ENCODE data around the gene BNIP2.

BNIP2 gene

DNA sequence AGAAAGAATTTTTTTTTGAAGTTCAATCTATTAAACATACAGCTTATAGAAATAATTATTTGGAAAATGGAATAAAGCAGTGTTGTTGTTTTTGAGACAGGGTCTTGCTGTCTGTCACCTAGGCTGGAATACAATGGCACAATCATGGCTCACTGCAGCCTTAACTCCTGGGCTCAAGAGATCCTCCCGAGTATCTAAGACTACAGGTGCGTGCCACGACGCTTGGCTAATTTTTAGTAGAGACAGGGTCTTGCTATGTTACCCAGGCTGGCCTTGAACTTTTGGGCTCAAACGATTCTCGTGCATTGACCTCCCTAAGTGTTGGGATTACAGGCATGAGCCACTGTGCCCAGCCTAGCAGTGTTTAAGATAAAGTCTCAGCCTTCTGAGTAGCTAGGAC, 8.8 kb downstream of the BNIP2 start:
- H2AFZ ChIP-seq (ENCODE audit: low read depth, low read length), result no peak overlapping the region
- no peaks in the 10 kb centered on the region for H3K4me1 ChIP-seq (ENCODE audit: insufficient read depth, low read length)
- H3K27me3 ChIP-seq (ENCODE audit: insufficient read depth, low read length), result no peaks in the 10 kb centered on the region
- H3K4me3 ChIP-seq (ENCODE audit: low read length), result no peak overlapping the region
- no peaks in the 10 kb centered on the region for H3K9me3 ChIP-seq (ENCODE audit: low read length)
- peaks cover 66% of the 10 kb centered on the region for H3K36me3 ChIP-seq (ENCODE audit: insufficient read depth, low read length)

DNA sequence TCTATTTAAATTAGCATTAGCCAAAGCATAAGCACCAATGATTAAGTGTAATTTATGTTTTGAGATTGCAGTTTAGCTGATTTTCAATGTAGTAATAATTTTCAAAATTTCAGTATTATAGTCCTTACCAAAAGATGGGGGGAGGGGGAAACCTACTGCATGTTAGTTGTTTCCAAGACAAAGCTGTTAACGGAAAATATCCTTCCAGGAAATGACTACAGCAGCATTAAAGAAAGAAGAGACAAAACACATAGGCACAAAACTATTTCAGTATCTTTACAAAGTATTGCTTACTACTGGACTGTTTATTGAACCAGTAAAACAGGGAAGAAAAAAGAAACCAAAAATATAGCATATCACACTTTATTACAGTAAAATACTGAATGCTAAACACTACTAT, 10.5 kb downstream of the BNIP2 start:
- Histone ChIP-seq H3K4me3 (ENCODE audit: low read length) (no peak overlapping the region), H3K9me3 (ENCODE audit: low read length) (no peaks in the 10 kb centered on the region), H2AFZ (ENCODE audit: low read depth, low read length) (no peak overlapping the region), H3K4me1 (ENCODE audit: insufficient read depth, low read length) (no peaks in the 10 kb centered on the region), H3K27me3 (ENCODE audit: insufficient read depth, low read length) (no peaks in the 10 kb centered on the region), H3K36me3 (ENCODE audit: insufficient read depth, low read length) (peaks cover 80% of the 10 kb centered on the region)

DNA sequence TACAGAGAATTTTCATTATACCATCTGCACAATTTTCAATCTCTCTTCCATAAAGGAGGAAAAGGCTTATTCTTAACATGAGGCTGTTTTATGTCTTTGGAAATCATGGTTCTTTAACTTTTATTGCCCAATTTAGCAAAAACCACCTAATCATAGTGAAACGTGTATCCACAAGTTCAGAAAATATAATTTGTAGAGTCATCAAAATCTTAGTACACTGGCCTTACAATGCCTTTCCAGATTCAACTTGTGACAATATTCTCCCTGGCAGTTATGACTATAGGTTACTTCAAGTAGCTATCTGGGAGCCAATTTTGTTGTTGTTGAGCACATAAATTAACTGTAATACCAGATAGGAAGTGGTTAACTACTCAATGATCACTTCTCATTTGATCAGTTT, 10.9 kb downstream of the BNIP2 start:
- H3K36me3 ChIP-seq (ENCODE audit: insufficient read depth, low read length), result peaks cover 84% of the 10 kb centered on the region
- no peak overlapping the region for H2AFZ ChIP-seq (ENCODE audit: low read depth, low read length)
- no peaks in the 10 kb centered on the region for H3K4me1 ChIP-seq (ENCODE audit: insufficient read depth, low read length)
- no peak overlapping the region for H3K4me3 ChIP-seq (ENCODE audit: low read length)
- H3K9me3 ChIP-seq (ENCODE audit: low read length), result no peaks in the 10 kb centered on the region
- no peaks in the 10 kb centered on the region for H3K27me3 ChIP-seq (ENCODE audit: insufficient read depth, low read length)

DNA sequence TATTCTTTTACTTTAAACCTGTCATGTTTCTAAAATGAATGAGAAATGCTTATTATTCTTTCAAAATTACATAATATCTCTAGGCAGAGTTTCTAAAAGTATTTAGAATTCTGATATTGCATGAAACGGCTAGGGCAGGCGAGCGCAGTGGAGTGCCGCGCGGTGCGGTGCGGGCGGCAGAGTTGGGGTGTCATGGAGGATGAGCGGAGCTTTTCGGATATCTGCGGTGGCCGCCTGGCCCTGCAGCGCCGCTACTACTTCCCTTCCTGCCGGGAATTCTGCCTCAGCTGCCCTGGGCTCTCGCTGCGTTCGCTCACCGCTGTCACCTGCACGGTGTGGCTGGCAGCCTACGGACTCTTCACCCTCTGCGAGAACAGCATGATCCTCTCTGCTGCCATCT, 12.6 kb downstream of the BNIP2 start:
- no peaks in the 10 kb centered on the region for H3K4me1 ChIP-seq (ENCODE audit: insufficient read depth, low read length)
- peaks cover 89% of the 10 kb centered on the region for H3K36me3 ChIP-seq (ENCODE audit: insufficient read depth, low read length)
- H3K9me3 ChIP-seq (ENCODE audit: low read length), result no peaks in the 10 kb centered on the region
- H2AFZ ChIP-seq (ENCODE audit: low read depth, low read length), result no peak overlapping the region
- H3K4me3 ChIP-seq (ENCODE audit: low read length), result no peak overlapping the region
- H3K27me3 ChIP-seq (ENCODE audit: insufficient read depth, low read length), result no peaks in the 10 kb centered on the region

DNA sequence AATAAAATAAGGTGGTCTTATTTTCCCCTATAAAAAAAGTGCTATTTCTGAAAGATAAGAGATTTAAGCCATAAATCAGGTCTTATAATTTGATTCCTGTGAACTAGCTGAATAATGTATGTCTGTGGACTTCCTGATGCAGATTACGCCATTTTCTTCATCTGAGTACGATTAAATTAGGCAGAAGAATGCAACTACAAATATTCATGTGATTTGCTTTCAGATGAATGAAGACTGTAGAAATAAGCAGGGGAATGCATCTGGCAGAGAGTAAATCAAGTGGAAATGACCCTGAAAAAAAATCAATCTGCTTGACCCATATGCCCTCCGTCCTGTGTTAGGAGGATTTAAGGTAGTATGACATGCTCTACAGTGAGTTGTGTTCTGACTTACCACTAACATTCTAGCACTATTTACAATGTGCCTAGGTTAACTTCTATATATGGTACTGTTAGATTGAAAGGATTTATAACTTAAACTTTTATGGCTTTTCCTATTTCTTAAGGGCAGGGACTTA, 14.7 kb downstream of the BNIP2 start:
- Histone ChIP-seq H3K4me1 (ENCODE audit: insufficient read depth, low read length) (no peaks in the 10 kb centered on the region), H3K9me3 (ENCODE audit: low read length) (no peaks in the 10 kb centered on the region), H3K27me3 (ENCODE audit: insufficient read depth, low read length) (no peaks in the 10 kb centered on the region), H2AFZ (ENCODE audit: low read depth, low read length) (no peak overlapping the region), H3K36me3 (ENCODE audit: insufficient read depth, low read length) (peaks cover 86% of the 10 kb centered on the region), H3K4me3 (ENCODE audit: low read length) (no peak overlapping the region)

DNA sequence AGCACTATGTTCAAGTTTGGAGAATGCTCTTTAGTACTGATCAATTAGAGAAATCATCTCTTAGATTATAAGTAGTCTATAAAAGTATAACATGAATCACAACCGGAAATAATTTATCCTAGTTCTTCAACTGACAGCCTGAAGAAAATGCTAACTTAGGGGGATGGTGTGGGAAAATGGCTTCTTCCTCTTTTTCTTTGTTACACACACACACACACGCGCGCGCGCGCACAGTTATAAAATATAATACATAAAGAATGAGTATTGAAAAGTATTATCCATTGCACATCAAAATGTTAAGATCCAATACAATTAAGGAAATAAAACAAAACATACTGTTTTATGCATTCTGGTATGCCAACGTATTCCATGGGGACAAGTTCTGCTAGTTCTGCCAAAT, 20.6 kb downstream of the BNIP2 start:
- peaks cover 73% of the 10 kb centered on the region for H3K36me3 ChIP-seq (ENCODE audit: insufficient read depth, low read length)
- H2AFZ ChIP-seq (ENCODE audit: low read depth, low read length), result no peak overlapping the region
- H3K4me3 ChIP-seq (ENCODE audit: low read length), result no peak overlapping the region
- no peaks in the 10 kb centered on the region for H3K4me1 ChIP-seq (ENCODE audit: insufficient read depth, low read length)
- no peaks in the 10 kb centered on the region for H3K27me3 ChIP-seq (ENCODE audit: insufficient read depth, low read length)
- no peaks in the 10 kb centered on the region for H3K9me3 ChIP-seq (ENCODE audit: low read length)

DNA sequence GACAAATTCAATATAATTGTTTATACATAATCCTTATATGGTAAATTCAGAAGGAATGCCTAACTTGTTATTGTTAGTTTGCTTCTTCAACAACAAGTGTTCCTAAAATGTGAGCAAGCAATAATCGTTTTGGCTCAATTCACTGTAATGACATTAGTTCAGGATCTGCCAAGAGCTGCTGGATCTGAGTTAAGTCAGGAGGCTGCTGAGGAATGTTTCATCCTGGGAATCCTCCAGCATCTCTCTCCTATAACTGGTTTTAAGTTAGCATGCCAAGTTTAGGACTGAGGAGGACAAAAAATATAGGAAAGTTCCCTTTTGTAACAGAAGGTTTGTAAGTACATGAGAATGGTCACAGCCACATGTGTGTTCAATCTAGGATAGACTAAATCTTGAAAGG, 26.9 kb downstream of the BNIP2 start:
- Histone ChIP-seq H3K36me3 (ENCODE audit: insufficient read depth, low read length) (peaks cover 51% of the 10 kb centered on the region), H3K4me3 (ENCODE audit: low read length) (no peak overlapping the region), H3K27me3 (ENCODE audit: insufficient read depth, low read length) (no peaks in the 10 kb centered on the region), H3K4me1 (ENCODE audit: insufficient read depth, low read length) (no peaks in the 10 kb centered on the region), H2AFZ (ENCODE audit: low read depth, low read length) (no peak overlapping the region), H3K9me3 (ENCODE audit: low read length) (no peaks in the 10 kb centered on the region)

DNA sequence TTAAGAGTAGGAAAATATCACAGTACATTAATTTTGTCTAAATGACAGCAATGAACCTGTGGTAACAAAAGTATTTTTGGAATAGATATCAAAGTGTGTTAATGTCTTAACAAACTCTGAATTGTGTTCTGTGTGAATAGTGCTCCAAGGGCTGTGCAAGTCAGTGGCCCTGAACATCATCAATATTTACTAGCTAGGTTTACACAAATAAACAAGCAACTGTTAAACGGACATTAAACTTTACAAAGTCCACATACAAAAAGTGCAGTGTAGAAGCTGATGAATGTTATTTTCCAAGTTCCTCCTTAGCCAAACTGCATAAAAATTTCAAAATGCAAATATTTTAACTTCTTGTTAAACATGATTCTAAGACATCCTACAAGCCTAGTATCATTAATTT, 29.8 kb downstream of the BNIP2 start:
- Histone ChIP-seq H3K36me3 (ENCODE audit: insufficient read depth, low read length) (peaks cover 41% of the 10 kb centered on the region), H3K27me3 (ENCODE audit: insufficient read depth, low read length) (no peaks in the 10 kb centered on the region), H3K9me3 (ENCODE audit: low read length) (no peaks in the 10 kb centered on the region), H2AFZ (ENCODE audit: low read depth, low read length) (no peak overlapping the region), H3K4me1 (ENCODE audit: insufficient read depth, low read length) (peaks cover 12% of the 10 kb centered on the region), H3K4me3 (ENCODE audit: low read length) (no peak overlapping the region)

DNA sequence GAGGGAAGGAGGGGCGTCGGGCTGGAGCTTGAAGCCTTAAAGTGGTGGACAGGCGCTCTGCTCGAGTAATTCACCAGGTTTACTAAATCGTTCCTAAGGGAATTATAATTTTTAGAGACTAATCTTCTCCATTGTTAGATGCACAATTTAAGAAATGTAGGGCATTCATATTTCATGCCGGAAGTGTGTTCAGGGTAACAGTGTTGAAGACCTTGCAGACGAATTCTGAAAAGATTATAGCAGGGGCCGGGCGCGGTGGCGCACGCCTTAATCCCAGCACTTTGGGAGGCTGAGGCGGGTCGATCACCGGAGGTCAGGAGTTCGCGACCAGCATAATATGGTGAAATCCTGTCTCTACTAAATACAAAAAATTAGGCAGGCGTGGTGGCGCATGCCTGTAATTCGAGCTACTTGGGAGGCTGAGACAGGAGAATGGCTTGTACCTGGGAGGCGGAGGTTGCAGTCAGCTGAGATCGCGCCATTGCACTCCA, 31.4 kb downstream of the BNIP2 start:
- H3K4me1 ChIP-seq (ENCODE audit: insufficient read depth, low read length), result peaks cover 12% of the 10 kb centered on the region

DNA sequence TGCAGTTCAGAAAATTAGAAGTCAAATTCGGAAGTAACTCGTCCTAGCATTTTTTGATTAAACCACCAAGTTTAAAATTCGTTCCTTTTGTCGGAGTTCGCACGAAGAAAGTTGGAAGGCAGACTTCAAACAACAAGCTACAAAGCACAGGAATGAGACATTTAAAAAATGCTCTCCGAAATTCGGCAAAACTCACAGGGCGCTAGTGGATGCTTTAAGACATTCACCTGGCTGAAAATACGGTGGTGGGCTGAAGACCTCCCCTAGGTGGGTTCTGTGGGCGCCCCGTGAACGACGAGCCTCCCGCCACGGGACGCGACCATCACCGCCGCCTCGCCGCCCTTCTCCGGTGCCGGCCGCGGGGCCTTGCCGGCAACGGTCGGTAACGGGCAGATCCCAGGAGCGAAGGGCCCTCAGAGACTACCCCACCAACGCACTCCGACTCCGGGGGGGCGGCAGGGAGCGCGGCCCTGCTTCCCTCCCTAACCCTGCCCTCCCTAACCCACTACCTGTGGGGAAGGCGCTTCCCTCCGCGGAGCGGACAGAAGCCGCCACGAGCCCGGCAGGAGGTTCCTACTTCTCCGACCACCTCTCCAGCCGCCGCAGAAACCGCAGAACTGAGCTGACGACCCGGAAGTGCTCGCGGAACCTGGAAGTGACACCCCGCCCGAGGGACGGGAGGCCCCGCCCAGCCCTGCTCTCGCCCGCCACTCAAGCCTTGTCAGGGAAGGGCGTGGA, 32.1 kb downstream of the BNIP2 start, which contains the start of gene GTF2A2:
Gene GTF2A2, minus strand, starts transcription at position 619 of the 738 bp plus-strand sequence. CDS start 5,238 bp downstream, outside the sequence.
- Histone ChIP-seq H3K4me1 (ENCODE audit: insufficient read depth, low read length) (peaks cover 12% of the 10 kb centered on the region), H3K27me3 (ENCODE audit: insufficient read depth, low read length) (no peaks in the 10 kb centered on the region), H3K9me3 (ENCODE audit: low read length) (peaks cover 5% of the 10 kb centered on the region), H3K4me3 (ENCODE audit: low read length) (peak within 1 kb of the TSS; percentile 98), H3K36me3 (ENCODE audit: insufficient read depth, low read length) (peaks cover 45% of the 10 kb centered on the region), H2AFZ (ENCODE audit: low read depth, low read length) (peak within 1 kb of the TSS; percentile 70)

More for the DNA sequence above, 31.4 kb downstream of the BNIP2 start:
- H3K36me3 ChIP-seq (ENCODE audit: insufficient read depth, low read length), result peaks cover 44% of the 10 kb centered on the region
- H3K4me3 ChIP-seq (ENCODE audit: low read length), result peak overlapping the region; percentile 98
- peak overlapping the region; percentile 70 for H2AFZ ChIP-seq (ENCODE audit: low read depth, low read length)
- peaks cover 2% of the 10 kb centered on the region for H3K9me3 ChIP-seq (ENCODE audit: low read length)
- H3K27me3 ChIP-seq (ENCODE audit: insufficient read depth, low read length), result no peaks in the 10 kb centered on the region

DNA sequence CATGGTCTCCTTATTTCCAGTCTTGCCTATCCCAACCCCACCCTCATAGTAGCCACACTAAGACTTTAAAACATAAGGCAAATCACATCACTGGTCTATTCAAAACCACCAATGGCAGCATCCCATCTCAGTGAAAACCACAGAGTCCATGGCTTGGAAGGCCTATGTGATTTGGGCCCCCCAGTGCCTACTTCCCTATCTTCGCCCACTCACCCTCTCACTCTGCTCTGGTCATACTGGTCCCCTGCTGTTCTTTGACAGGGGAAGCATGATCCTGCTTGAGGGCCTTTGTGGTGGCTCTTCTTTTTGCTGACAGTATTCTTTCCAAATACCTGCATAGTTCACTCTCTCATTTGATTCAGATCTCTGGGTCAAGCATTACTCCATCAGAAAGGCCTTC, 35.1 kb downstream of the BNIP2 start:
- Histone ChIP-seq H3K9me3 (ENCODE audit: low read length) (peaks cover 10% of the 10 kb centered on the region), H3K27me3 (ENCODE audit: insufficient read depth, low read length) (no peaks in the 10 kb centered on the region), H3K4me1 (ENCODE audit: insufficient read depth, low read length) (peaks cover 12% of the 10 kb centered on the region), H2AFZ (ENCODE audit: low read depth, low read length) (no peak overlapping the region), H3K36me3 (ENCODE audit: insufficient read depth, low read length) (peaks cover 55% of the 10 kb centered on the region), H3K4me3 (ENCODE audit: low read length) (no peak overlapping the region)

DNA sequence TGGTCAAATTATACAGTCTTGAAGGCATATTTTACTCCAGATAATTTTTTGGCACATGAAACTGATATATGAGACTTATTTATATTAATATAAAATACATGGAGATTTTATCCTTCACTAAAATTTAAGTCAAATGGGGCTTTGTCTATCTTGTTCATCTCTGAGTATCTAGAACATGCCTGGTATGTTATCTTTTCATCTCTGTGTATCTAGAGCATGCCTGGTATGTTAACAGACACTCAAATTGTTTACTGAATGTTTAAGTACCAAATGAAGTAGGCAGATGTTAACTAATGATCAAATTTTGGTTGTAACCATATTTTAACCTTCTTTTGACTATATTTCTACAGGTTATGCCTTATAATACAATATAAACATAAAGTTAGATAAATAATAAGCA, 39.5 kb downstream of the BNIP2 start:
- Histone ChIP-seq H3K36me3 (ENCODE audit: insufficient read depth, low read length) (peaks cover 80% of the 10 kb centered on the region), H3K4me3 (ENCODE audit: low read length) (no peak overlapping the region)

DNA sequence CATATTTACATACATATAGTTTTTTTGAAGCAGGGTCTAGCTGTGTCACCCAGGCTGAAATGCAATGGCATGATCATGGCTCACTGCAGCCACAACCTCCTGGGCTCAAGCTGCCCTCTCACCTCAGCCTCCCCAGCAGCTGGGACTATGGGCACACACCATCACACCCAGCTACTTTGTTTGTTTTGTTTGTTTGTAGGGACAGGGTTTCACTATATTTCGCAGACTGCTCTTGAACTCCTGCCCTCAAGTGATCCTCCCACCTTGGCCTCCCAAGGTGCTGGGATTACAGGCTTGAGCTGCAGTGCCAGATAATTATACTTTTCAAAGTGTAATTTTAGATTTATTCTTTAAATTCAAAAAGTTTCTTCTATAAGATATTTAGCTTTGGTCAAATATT, 42.0 kb downstream of the BNIP2 start:
- no peak overlapping the region for H2AFZ ChIP-seq (ENCODE audit: low read depth, low read length)
- H3K4me1 ChIP-seq (ENCODE audit: insufficient read depth, low read length), result no peaks in the 10 kb centered on the region
- no peak overlapping the region for H3K4me3 ChIP-seq (ENCODE audit: low read length)
- H3K27me3 ChIP-seq (ENCODE audit: insufficient read depth, low read length), result no peaks in the 10 kb centered on the region
- H3K36me3 ChIP-seq (ENCODE audit: insufficient read depth, low read length), result peaks cover 68% of the 10 kb centered on the region
- peaks cover 7% of the 10 kb centered on the region for H3K9me3 ChIP-seq (ENCODE audit: low read length)

More for the DNA sequence above, 39.5 kb downstream of the BNIP2 start:
- Histone ChIP-seq H3K27me3 (ENCODE audit: insufficient read depth, low read length) (no peaks in the 10 kb centered on the region), H2AFZ (ENCODE audit: low read depth, low read length) (no peak overlapping the region), H3K9me3 (ENCODE audit: low read length) (peaks cover 10% of the 10 kb centered on the region), H3K4me1 (ENCODE audit: insufficient read depth, low read length) (no peaks in the 10 kb centered on the region)
